ENCODE data around the gene HBZ.

Gene HBZ

GRCh38 chr16:152141-153128 is at the start of gene HBZ:
TSS of gene HBZ (plus strand) at chr16:152644. CDS start at chr16:152910, 266 bp downstream.
- Histone ChIP-seq H3K9ac (ENCODE audit: low read length) (no peak within 1 kb of the TSS), H3K4me3 (ENCODE audit: low read length) (no peak within 1 kb of the TSS), H3K9me3 (ENCODE audit: control insufficient read depth, low read length) (no peaks in the 10 kb centered on the region), H3K36me3 (ENCODE audit: control insufficient read depth, insufficient read depth, low read length) (no peaks in the 10 kb centered on the region), H3K27me3 (ENCODE audit: control insufficient read depth, insufficient read depth, low read length) (peaks cover 24% of the 10 kb centered on the region), H3K4me1 (ENCODE audit: control insufficient read depth, insufficient read depth, low read length) (peaks cover 11% of the 10 kb centered on the region)

DNA sequence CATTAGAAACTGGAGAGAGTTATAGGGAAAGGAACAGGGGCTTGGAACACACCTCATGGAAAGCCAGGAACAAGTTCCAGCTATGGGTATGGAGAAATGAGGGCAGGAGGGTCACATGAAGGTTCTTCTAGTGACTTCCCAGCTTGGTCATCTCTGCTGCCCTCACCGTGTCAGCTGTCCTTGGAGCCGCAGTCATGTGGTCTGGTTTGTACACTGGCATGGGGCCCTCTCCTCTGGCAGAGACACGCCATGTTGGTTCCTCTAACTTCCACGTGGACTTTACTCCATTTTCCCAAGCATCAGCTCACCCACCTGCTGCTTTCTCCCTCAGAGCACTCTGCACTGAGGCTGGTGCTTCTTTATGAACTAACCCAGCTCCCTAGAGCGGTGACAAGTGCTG is 48.1 kb upstream of the HBZ start:
- H3K27me3 ChIP-seq (ENCODE audit: control insufficient read depth, insufficient read depth, low read length): no peaks in the 10 kb centered on the region
- H3K9me3 ChIP-seq (ENCODE audit: control insufficient read depth, low read length): no peaks in the 10 kb centered on the region
- no peak overlapping the region for H3K9ac ChIP-seq (ENCODE audit: low read length)
- H3K4me3 ChIP-seq (ENCODE audit: low read length): no peak overlapping the region
- H3K36me3 ChIP-seq (ENCODE audit: control insufficient read depth, insufficient read depth, low read length): no peaks in the 10 kb centered on the region
- H3K4me1 ChIP-seq (ENCODE audit: control insufficient read depth, insufficient read depth, low read length): no peaks in the 10 kb centered on the region

DNA sequence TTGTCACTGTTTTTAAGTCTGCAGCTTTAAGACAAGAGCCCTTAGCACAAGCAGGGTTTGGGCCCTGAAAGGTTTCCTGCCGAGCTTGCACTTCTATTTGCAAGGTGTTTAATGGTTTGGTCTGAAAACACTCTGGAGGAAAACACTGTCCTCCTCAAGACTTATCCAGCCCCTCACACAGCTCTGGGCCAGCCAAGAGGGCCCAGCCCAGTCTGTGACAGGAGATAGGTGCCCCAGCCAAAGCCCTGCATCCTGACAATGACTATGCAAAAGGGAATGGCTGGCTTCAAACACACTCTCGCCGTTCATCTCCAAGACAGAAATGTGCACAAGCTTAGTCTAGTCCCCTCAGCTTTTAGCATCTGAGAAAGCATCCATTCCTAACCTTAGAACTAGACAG is 47.5 kb upstream of the HBZ start:
- no peaks in the 10 kb centered on the region for H3K9me3 ChIP-seq (ENCODE audit: control insufficient read depth, low read length)
- no peaks in the 10 kb centered on the region for H3K4me1 ChIP-seq (ENCODE audit: control insufficient read depth, insufficient read depth, low read length)
- H3K9ac ChIP-seq (ENCODE audit: low read length): no peak overlapping the region
- no peaks in the 10 kb centered on the region for H3K27me3 ChIP-seq (ENCODE audit: control insufficient read depth, insufficient read depth, low read length)
- no peaks in the 10 kb centered on the region for H3K36me3 ChIP-seq (ENCODE audit: control insufficient read depth, insufficient read depth, low read length)
- no peak overlapping the region for H3K4me3 ChIP-seq (ENCODE audit: low read length)

GRCh38 chr16:105521-105920 is 46.9 kb upstream of the HBZ start:
- Histone ChIP-seq H3K27me3 (ENCODE audit: control insufficient read depth, insufficient read depth, low read length) (no peaks in the 10 kb centered on the region), H3K9me3 (ENCODE audit: control insufficient read depth, low read length) (no peaks in the 10 kb centered on the region), H3K4me3 (ENCODE audit: low read length) (no peak overlapping the region), H3K9ac (ENCODE audit: low read length) (no peak overlapping the region), H3K36me3 (ENCODE audit: control insufficient read depth, insufficient read depth, low read length) (no peaks in the 10 kb centered on the region), H3K4me1 (ENCODE audit: control insufficient read depth, insufficient read depth, low read length) (no peaks in the 10 kb centered on the region)

DNA sequence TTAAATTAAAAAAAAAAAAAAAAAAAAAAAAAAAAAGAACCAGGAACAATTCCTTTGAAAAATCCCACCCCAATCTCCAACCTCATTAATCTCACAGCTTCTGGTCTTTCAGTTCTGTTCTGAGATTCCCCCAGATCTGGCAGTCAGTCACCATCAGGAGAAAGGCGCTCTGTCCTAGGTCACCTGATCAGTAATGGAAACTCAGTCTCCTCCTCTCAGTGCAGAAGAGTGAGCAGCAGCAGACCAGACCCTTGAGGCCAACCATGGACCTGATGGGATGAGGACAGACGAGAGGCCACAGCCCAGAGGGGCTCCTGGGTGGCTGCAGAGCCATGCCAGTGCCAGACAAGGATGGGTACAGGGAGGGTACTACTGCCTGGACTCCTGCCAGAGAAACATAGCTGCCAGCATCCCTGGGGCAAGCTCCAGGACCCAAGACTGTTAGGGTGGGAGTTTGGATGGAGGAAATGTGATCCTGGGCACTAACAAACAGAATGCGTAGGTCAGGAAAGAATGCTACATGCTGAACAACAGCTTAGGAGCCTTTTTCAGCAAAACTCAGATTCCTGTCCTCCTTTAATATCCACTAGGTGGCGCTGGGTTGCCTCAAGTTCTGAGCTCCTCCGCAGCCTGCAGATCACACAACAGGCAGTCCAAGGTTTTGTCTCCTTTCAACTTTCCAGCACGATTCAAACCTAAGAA is 45.7 kb upstream of the HBZ start:
- H3K4me1 ChIP-seq (ENCODE audit: control insufficient read depth, insufficient read depth, low read length): no peaks in the 10 kb centered on the region
- H3K9me3 ChIP-seq (ENCODE audit: control insufficient read depth, low read length): no peaks in the 10 kb centered on the region
- no peaks in the 10 kb centered on the region for H3K36me3 ChIP-seq (ENCODE audit: control insufficient read depth, insufficient read depth, low read length)
- H3K4me3 ChIP-seq (ENCODE audit: low read length): no peak overlapping the region
- H3K27me3 ChIP-seq (ENCODE audit: control insufficient read depth, insufficient read depth, low read length): no peaks in the 10 kb centered on the region
- H3K9ac ChIP-seq (ENCODE audit: low read length): no peak overlapping the region

GRCh38 chr16:112153-112840 is 40.1 kb upstream of the HBZ start:
- Histone ChIP-seq H3K4me3 (ENCODE audit: low read length) (no peak overlapping the region), H3K36me3 (ENCODE audit: control insufficient read depth, insufficient read depth, low read length) (no peaks in the 10 kb centered on the region)

GRCh38 chr16:114327-114726 is 38.1 kb upstream of the HBZ start:
- Histone ChIP-seq H3K36me3 (ENCODE audit: control insufficient read depth, insufficient read depth, low read length) (no peaks in the 10 kb centered on the region), H3K27me3 (ENCODE audit: control insufficient read depth, insufficient read depth, low read length) (no peaks in the 10 kb centered on the region), H3K9me3 (ENCODE audit: control insufficient read depth, low read length) (no peaks in the 10 kb centered on the region), H3K4me3 (ENCODE audit: low read length) (no peak overlapping the region), H3K9ac (ENCODE audit: low read length) (no peak overlapping the region), H3K4me1 (ENCODE audit: control insufficient read depth, insufficient read depth, low read length) (peaks cover 21% of the 10 kb centered on the region)

More at GRCh38 chr16:112153-112840, 40.1 kb upstream of the HBZ start:
- Histone ChIP-seq H3K27me3 (ENCODE audit: control insufficient read depth, insufficient read depth, low read length) (no peaks in the 10 kb centered on the region), H3K4me1 (ENCODE audit: control insufficient read depth, insufficient read depth, low read length) (peaks cover 6% of the 10 kb centered on the region), H3K9ac (ENCODE audit: low read length) (no peak overlapping the region), H3K9me3 (ENCODE audit: control insufficient read depth, low read length) (no peaks in the 10 kb centered on the region)

- Histone ChIP-seq H3K36me3 (ENCODE audit: control insufficient read depth, insufficient read depth, low read length) (no peaks in the 10 kb centered on the region), H3K4me1 (ENCODE audit: control insufficient read depth, insufficient read depth, low read length) (peaks cover 21% of the 10 kb centered on the region), H3K9me3 (ENCODE audit: control insufficient read depth, low read length) (no peaks in the 10 kb centered on the region), H3K9ac (ENCODE audit: low read length) (no peak overlapping the region), H3K27me3 (ENCODE audit: control insufficient read depth, insufficient read depth, low read length) (no peaks in the 10 kb centered on the region), H3K4me3 (ENCODE audit: low read length) (no peak overlapping the region)
Observed at GRCh38 chr16:116015-116414, 36.4 kb upstream of the HBZ start.

DNA sequence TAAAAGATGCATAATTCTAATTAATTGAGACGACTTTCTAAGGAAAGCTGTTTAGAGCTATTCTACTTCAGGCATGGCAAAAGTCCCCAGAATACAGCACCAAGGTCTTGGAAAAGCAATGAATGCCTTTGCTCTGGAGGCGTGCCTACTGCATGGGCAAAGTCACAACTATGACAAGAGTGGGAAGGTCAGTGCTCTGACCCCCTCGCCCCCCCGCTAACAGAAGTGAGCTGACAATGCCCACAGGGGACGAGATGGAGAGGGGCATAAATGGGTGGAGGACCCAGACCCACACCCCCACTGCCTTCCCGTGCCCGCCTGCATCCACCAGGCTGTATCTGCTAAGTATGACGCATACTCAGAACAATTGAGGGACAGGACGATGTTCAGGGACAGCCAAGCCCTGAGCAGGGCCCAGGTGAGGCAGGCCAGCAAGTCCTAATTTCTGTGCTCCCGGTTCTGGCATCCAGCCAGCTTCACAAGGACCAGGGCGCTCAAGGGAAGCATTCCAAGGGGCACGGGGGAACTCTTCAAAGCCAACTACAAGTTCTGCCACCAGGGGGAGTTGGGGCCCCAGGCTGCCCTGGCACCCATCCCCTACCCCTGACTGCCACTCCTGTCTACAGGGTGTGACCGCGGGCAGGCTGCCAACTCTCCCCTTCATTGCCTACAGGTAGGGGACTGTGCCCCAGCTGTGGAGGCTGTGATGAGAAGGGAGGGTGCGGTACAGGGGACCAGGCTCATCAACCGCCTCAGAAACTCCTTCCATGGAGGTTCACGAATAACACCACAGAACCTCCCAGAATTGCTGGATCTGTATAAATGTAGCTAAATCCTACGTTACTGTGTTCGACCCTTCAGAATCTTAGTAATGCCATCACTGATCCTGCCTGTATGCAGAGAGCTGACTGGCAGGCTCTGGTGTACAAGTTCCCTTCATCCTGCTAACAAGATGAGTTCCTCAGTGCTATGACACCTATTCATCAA is 34.8 kb upstream of the HBZ start:
- H3K36me3 ChIP-seq (ENCODE audit: control insufficient read depth, insufficient read depth, low read length): no peaks in the 10 kb centered on the region
- no peaks in the 10 kb centered on the region for H3K9me3 ChIP-seq (ENCODE audit: control insufficient read depth, low read length)
- H3K4me3 ChIP-seq (ENCODE audit: low read length): no peak overlapping the region
- no peak overlapping the region for H3K9ac ChIP-seq (ENCODE audit: low read length)
- peaks cover 21% of the 10 kb centered on the region for H3K4me1 ChIP-seq (ENCODE audit: control insufficient read depth, insufficient read depth, low read length)
- H3K27me3 ChIP-seq (ENCODE audit: control insufficient read depth, insufficient read depth, low read length): no peaks in the 10 kb centered on the region

DNA sequence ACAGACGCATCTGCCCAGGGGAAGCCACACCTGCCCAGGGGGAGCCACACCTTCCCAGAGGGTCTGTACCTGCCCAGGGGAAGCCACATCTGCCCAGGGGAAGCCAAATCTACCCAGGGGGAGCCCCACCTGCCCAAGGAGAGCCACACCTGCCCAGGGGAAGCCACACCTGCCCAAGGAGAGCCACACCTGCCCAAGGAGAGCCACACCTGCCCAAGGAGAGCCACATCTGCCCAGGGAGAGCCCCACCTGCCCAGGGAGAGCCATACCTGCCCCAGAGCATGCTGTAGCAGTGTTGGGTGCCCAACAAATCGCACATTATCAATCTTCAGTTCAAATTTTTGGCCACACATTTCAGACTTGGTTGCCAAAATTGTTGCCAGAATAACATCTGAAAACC is 33.6 kb upstream of the HBZ start:
- no peak overlapping the region for H3K9ac ChIP-seq (ENCODE audit: low read length)
- H3K4me1 ChIP-seq (ENCODE audit: control insufficient read depth, insufficient read depth, low read length): peaks cover 15% of the 10 kb centered on the region
- H3K36me3 ChIP-seq (ENCODE audit: control insufficient read depth, insufficient read depth, low read length): no peaks in the 10 kb centered on the region
- H3K27me3 ChIP-seq (ENCODE audit: control insufficient read depth, insufficient read depth, low read length): no peaks in the 10 kb centered on the region
- H3K9me3 ChIP-seq (ENCODE audit: control insufficient read depth, low read length): no peaks in the 10 kb centered on the region
- H3K4me3 ChIP-seq (ENCODE audit: low read length): no peak overlapping the region

DNA sequence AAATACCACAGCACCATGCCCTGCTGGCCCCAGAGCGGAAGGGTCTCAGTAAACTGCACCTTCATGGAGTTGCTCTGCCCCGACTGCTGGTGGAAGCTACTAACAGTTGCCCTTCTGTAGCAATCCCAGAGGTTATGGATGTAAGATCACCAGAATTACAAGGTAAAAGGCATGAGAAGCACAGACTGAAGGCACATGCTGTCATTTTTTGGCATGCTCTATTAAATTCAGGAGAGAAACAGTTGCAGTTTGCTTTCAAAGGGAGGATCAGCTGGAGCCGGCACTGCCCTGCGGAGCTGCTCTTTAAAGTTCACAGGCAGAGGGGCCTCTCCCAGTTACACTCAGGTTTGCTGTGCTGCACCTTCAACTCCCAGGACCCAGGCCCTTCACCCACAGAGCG is 33.1 kb upstream of the HBZ start:
- Histone ChIP-seq H3K4me3 (ENCODE audit: low read length) (no peak overlapping the region), H3K9me3 (ENCODE audit: control insufficient read depth, low read length) (no peaks in the 10 kb centered on the region), H3K4me1 (ENCODE audit: control insufficient read depth, insufficient read depth, low read length) (peaks cover 15% of the 10 kb centered on the region), H3K27me3 (ENCODE audit: control insufficient read depth, insufficient read depth, low read length) (no peaks in the 10 kb centered on the region), H3K9ac (ENCODE audit: low read length) (no peak overlapping the region), H3K36me3 (ENCODE audit: control insufficient read depth, insufficient read depth, low read length) (no peaks in the 10 kb centered on the region)
